HG03108 (cell line): ENCODE results near the gene STAG3.
"Not testable (repeated sequence)": the region's sequence is repeated elsewhere in the genome, so short reads cannot be mapped to it uniquely, and the experiment has no call there.

Experiments
- ATAC-seq: cut with Tn5 transposase; IDR thresholded peaks from one replicate; pipeline ENCODE4 v1.9.1; 2021; ENCODE audit warnings: moderate library complexity; ENCODE audit not compliant: unreplicated experiment

The STAG3 gene

GRCh38 chr7:100171840-100172239, 5.9 kb upstream of the STAG3 start:
- no peak for ATAC-seq

DNA sequence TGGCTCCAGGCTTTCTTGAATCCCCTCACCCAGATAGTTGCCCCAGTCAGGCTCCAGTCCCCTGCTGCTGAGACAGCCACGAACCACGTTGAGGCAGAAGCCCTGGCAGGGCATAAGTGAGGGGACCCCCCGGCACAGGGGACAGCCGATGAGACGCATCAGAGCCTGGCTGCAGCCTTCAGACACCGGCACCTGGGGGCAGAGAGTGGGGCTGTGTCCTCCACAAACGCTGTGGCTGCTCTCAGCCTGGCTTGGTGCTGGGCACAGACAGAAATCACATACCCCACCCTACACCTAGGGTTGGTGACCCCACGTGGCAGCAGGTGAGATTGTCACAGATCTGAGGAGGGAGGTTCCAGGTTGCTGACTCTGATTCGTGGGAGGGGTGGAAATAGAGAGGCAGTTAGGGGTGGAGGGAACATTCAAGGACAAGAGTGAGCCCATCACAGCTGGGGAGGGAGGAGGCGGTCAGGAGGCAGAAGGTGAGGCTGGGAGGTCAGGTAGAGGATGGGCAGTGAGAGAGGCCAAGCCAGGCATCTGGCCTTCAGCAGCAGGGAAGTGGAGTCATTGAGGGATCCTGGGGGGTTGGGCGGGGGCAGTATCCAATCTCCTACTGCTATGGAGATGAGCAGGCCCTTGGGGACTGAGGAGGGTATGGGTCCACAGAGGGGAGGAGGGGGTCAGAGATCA, 3.8 kb upstream of the STAG3 start:
- ATAC-seq = no peak

- ATAC-seq = no peak
Measured at GRCh38 chr7:100174582-100174981, 3.1 kb upstream of the STAG3 start.

- ATAC-seq = no peak
Measured at GRCh38 chr7:100175296-100175935, 2.3 kb upstream of the STAG3 start.

DNA sequence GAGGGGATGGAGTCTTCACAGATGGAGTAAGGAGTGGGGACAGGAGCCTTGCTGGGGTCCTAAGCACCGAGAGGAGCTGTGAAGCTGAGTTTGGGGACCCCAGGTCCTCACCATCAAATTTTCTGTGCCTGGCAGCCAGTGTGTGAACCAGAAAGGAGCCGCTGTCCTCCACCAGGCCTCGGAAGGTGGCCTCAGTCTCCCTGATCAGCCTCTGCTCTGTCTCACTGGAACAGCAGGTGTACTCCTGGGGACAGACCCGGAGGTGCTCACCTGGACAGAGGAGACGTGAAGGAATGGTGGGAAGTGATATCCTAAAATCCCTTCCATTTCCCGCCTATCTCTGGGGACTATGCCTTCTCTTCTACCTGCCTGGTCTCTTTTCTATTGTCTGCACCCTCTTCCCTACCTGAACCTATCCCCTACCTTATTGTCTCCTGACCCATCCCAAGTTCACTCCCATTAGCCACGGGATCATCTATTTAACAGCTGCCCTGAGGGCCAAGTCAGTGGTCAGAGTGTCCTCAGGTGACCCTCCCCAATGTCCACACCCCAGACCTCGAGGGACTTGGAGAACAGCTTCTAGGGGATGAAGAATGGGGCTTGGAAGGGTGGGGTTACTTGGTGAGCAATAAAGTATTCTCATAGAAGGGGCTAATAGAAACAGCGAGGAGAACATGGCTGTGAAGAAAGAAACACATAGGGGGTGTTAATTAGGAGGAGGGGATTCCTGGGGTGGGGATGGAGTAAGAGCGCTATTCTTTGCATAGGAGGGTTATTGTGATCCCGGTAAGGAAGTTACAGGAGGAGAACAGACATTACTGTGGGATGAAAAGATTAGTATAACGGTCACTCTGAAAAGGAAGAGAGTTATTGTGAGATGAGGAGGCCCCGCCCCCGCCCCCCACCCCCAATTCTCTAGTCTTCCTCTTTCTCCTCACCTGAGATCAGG, 1.3 kb upstream of the STAG3 start:
- ATAC-seq = no peak

DNA sequence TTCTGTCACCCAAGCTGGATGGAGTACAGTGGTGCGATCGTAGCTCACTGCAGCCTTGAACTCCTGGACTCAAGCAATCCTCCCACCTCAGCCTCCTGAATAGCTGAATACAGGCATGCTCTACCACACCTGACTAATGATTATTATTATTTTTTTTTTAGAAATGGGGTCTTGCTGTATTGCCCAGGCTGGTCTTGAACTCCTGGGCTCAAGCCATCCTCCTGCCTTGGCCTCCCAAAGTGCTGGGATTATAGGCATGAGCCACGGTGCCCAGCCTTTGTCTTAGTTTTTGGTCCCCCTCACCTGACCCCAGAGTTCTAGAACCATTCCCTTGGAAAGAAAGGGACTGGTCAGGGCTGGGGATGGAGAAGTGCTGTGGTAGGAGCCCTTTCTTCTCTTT, 2.4 kb downstream of the STAG3 start:
- ATAC-seq = not testable (repeated sequence)

DNA sequence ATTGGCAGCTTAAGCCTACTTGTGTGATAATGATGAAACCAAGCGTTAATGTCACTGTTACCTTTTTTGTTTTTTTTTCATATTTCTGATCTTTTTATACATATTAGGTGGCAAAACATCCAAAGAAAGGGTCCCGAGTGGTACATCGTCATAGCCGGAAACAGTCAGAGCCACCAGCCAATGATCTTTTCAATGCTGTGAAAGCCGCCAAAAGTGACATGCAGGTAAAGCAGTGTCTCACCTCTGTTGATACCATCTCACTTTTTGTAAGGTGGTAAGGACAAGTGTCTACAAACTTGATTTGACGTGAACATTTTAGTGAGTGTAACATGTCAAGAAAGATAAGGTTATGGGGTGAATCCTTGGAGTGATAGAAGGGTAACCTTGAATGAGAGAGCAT, 4.9 kb downstream of the STAG3 start:
- ATAC-seq = not testable (repeated sequence)

- ATAC-seq = not testable (repeated sequence)
Measured at GRCh38 chr7:100183090-100183489, 5.4 kb downstream of the STAG3 start.

GRCh38 chr7:100185726-100186125, 8.0 kb downstream of the STAG3 start:
- no peak for ATAC-seq

DNA sequence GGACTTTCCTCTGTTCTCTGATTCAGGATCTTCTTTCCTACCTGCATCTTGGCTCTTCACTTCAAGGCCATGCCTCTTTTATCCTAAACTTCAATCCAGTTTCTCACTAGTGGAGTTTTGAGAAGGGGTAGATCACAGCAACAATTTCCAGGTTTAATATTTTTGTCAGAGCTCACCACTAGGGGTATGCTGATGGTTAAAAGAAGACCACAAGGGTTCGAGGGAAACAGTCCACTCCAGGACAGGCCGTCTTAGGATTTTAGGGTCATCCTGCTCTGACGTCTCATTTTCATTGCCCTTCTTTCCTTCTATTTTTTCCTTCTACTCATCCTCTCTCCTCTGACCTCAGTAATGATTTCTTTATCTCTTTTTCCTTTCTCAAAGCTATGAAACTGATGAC, 11.3 kb downstream of the STAG3 start:
- no peak for ATAC-seq

DNA sequence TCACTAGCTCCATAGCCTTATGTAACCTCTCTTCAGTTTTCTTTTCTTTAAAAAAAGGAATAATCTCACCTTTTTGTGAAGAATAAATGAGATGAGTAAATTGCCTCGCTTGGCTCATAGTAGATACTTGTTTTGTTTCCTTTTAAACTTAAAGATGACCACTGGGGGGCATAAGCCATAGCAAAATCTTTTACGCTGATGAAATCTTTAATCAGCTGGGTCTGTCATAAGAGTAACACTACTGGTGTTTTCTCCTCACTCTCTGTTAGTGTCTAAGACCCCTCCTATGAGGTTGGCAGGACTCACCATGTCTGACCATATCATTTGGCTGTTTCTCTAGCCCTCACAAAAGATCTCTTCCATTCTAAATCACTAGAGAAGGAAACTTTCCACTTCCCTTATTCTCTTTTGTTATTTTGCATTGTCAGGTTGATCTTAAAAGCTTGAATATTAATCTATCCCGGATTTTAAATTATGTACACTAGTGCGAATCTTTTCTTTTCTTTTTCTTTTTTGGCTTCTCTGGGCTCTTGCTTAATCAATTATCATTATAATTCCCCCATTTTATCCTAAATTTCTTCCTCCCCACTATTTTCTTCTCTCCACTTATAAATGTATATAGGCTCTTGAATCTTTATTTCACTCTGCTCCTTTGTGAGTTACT, 12.5 kb downstream of the STAG3 start:
- ATAC-seq = no peak

DNA sequence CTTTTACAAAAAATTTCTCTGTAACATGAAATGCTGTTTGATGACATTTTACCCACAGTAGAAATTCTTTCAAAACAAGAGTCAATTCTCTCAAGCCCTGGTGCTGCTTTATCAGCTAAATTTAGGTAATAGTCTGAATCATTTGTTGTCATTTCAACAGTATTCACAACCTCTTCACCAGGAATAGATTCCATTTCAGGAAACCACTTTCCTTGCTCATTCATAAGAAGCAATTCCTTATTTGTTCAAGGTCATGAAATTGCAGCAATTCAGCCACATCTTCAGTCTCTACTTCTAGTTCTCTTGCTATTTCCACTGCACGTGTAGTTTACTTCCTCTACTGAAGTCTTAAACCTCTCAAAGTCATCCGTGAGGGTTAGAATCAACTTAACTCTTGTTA, 14.1 kb downstream of the STAG3 start:
- no peak for ATAC-seq

DNA sequence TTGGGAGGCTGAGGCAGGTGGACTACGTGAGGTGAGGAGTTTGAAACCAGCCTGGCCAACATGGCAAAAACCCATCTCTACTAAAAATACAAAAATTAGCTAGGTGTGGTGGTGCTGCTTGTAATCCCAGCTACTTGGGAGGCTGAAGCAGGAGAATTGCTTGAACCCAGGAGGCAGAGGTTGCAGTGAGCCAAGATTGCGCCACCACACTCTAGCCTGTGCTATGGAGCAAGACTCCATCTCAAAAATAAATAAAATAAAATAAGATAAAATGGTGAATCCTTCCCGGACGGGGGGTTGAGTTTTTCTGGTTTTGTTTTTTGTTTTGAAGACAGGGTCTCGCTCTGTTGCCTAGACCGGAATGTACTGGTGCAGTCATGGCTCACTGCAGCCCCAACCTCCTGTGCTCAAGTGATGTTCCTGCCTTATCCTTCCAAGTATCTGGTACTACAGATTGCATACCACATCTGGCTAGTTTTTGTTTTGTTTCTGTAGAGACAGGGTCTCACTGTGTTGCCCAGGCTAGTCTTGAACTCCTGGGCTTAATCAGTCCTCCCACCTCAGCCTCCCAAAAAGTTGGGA, 14.7 kb downstream of the STAG3 start:
- not testable (repeated sequence) for ATAC-seq

- no peak for ATAC-seq
Measured at GRCh38 chr7:100192969-100193368, 15.3 kb downstream of the STAG3 start.

DNA sequence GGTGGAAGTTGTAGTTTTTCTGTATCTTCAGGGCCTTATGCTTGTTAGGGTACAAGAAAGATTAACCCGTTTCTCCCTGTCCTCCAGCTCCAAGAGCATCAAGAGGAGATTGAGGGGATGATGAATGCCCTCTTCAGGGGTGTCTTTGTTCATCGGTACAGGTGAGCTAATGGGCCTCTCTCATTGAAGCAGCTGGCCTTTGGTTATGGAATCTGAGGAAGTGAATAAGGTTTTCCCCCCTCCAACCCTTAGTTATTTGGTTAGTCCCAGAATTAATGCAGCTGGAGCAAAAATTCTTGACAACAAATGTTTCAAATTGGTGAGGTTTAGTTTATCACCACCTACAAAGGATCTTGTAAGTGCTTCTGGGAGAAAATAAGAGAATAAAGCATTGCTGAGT, 17.5 kb downstream of the STAG3 start:
- no peak for ATAC-seq

DNA sequence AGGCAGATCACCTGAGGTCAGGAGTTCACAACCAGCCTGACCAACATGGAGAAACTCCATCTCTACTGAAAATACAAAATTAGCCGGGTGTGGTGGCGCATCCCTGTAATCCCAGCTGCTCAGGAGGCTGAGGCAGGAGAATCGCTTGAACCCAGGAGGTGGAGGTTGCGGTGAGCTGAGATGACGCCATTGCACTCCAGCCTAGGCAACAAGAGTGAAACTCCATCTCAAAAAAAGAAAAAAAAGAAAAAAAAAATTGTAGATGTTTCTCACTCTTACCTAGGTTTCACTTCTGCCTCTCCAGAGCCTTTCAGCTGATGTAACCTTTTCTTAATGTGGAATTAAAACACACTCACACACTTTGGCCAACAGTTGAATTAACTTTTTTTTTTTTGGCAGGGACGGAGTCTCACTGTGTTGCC, 18.2 kb downstream of the STAG3 start:
- not testable (repeated sequence) for ATAC-seq

GRCh38 chr7:100198266-100198665, 20.5 kb downstream of the STAG3 start:
- no peak for ATAC-seq

DNA sequence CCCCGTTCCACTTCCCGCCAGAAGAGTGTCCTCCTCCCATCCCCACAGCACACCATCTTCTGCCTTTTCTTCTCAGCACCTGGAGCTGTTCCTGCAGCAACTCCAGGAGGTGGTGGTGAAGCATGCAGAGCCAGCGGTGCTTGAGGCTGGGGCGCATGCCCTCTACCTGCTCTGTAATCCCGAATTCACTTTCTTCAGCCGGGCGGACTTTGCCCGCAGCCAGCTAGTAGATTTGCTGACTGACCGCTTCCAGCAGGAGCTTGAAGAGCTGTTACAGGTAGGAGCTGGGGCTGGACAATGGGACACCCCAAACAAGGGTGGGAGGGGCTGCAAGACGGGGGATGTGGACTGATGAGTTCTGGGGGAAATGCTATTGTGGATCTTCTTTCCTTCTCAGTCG, 23.0 kb downstream of the STAG3 start:
- no peak for ATAC-seq

DNA sequence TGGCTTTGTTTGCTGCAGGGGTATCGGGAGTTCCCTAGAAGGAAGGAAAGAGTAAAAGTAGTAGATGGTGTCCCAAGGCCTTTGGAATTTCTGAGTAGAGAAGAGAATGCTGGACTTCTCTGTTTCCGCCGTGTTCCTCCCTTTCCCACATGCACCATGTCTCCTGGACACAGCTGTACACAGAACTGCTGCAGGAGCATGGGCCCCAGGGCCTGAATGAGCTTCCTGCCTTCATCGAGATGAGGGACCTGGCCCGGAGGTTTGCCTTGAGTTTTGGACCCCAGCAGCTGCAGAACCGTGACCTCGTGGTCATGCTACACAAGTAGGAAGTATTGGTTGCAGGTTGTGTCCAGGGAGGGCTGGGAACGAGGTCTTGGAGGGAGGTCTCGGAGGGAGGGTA, 26.7 kb downstream of the STAG3 start:
- no peak for ATAC-seq

- ATAC-seq = peak; percentile 70
Measured at GRCh38 chr7:100208911-100209408, 31.2 kb downstream of the STAG3 start.

DNA sequence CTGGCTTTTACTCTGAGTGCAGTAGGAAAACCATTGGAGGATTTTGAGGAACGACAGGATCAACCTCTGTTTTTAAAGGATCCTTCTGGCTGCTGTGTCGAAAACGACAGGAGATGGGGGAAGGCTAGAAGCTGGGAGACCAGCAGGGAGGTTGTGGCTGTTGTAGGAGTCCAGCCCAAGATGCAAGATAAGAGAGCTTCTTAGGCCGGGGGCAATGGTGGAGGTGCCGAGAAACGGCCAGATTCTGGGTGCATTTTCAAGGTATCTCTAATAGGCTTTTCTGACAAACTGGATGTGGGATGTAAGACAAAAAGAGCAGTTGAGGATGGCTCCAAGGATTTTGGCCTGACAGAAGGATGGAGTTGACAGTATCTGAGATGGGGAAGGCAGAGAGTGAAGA, 31.8 kb downstream of the STAG3 start:
- ATAC-seq = no peak
